HUES64 (cell line): ENCODE results near the gene IRF1.

Source experiments
- H3K27ac ChIP-seq: 2 replicates; pipeline ENCODE4 v1.7.0; 2013; ENCODE audit warnings: low read depth, low read length, inconsistent platforms
- H3K27me3 ChIP-seq: 2 replicates; pipeline ENCODE4 v1.6.1; 2013; ENCODE audit warnings: mild to moderate bottlenecking, low read length; ENCODE audit not compliant: insufficient read depth
- H3K36me3 ChIP-seq: 2 replicates; pipeline ENCODE4 v1.6.1; 2013; ENCODE audit warnings: mild to moderate bottlenecking, low read length; ENCODE audit not compliant: insufficient read depth
- H3K4me1 ChIP-seq: 2 replicates; pipeline ENCODE4 v1.6.1; 2013; ENCODE audit warnings: mild to moderate bottlenecking, low read length, moderate library complexity; ENCODE audit not compliant: insufficient read depth
- H3K4me3 ChIP-seq: 2 replicates; pipeline ENCODE4 v1.5.1; 2013; ENCODE audit warnings: mild to moderate bottlenecking, low read length, moderate library complexity
- H3K9ac ChIP-seq: 2 replicates; pipeline ENCODE4 v1.6.1; 2013; ENCODE audit warnings: mild to moderate bottlenecking, low read depth, low read length
- H3K9me3 ChIP-seq: 2 replicates; pipeline ENCODE4 v1.6.1; 2013; ENCODE audit warnings: low read depth, low read length; ENCODE audit not compliant: insufficient read depth
- WGBS: fragments of 150-250, 120-280 bp; methylation state at CpG from one replicate; pipeline ENCODE4 v1.1.7; 2013; ENCODE audit warnings: missing lambda C conversion rate; 5-methylcytosine and 5-hydroxymethylcytosine counted together

Gene IRF1

GRCh38 chr5:132471151-132471907, 19.2 kb downstream of the IRF1 start:
- no peak overlapping the region for H3K4me3 ChIP-seq
- H3K27me3 ChIP-seq: no peaks in the 10 kb centered on the region
- no peaks in the 10 kb centered on the region for H3K9me3 ChIP-seq
- H3K36me3 ChIP-seq: no peaks in the 10 kb centered on the region
- WGBS: 96% methylated on average over 2 of the region's 2 CpGs
- H3K27ac ChIP-seq: no peak overlapping the region
- H3K4me1 ChIP-seq: peaks cover 10% of the 10 kb centered on the region; the same call in 1 of the 2 replicates
- no peak overlapping the region for H3K9ac ChIP-seq

DNA sequence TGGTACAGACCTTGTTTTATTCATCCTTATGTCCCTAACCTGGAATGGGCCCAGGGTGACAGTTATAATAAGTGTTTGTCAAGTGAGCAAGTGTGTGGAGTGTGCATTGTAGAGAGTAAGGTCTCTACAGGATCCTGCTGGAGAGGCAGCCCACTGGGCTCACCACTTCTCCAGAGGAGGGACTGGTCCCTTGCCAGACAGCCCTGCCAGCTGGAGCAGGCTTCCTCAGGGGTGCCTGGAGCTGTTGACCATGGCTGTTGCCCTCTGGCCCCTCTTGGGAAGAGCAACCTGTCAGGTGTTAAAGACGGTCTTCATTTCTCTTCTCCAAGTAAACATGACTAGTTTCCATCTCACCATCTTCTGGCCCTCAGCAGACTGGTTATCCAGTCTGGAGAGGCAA, 20.0 kb downstream of the IRF1 start:
- WGBS: 88% methylated on average over 1 of the region's 1 CpG
- no peaks in the 10 kb centered on the region for H3K27me3 ChIP-seq
- no peak overlapping the region for H3K4me3 ChIP-seq
- no peaks in the 10 kb centered on the region for H3K36me3 ChIP-seq
- H3K9ac ChIP-seq: no peak overlapping the region
- peaks cover 10% of the 10 kb centered on the region; the same call in 1 of the 2 replicates for H3K4me1 ChIP-seq
- no peak overlapping the region for H3K27ac ChIP-seq
- H3K9me3 ChIP-seq: no peaks in the 10 kb centered on the region

DNA sequence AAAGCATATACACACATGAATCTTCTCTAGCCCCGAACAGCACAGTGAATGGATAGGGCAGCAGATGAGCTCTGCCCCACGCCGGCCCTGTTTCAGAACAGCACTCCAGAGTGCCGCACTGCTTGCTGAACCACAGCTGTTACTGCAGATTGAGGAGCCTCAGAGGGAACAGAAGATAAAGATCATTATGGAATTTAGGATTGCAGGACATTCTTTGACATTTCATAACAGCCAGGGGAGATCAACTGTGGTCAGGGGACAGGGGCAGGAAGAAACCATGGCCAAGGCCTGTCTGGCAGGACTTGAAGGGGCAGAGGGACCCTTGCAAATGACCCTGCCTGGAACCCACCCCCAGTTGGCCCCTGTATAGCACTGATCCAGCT, 20.6 kb downstream of the IRF1 start:
- no peak overlapping the region for H3K9ac ChIP-seq
- no peaks in the 10 kb centered on the region for H3K36me3 ChIP-seq
- H3K9me3 ChIP-seq: no peaks in the 10 kb centered on the region
- 82% methylated on average over 4 of the region's 4 CpGs for WGBS
- peaks cover 10% of the 10 kb centered on the region for H3K4me1 ChIP-seq
- H3K27me3 ChIP-seq: no peaks in the 10 kb centered on the region
- H3K27ac ChIP-seq: no peak overlapping the region
- H3K4me3 ChIP-seq: no peak overlapping the region

GRCh38 chr5:132469380-132470009, 21.1 kb downstream of the IRF1 start:
- H3K9ac ChIP-seq: no peak overlapping the region
- H3K4me3 ChIP-seq: no peak overlapping the region
- no peaks in the 10 kb centered on the region for H3K36me3 ChIP-seq
- WGBS: 92% methylated on average over 6 of the region's 6 CpGs
- peaks cover 10% of the 10 kb centered on the region for H3K4me1 ChIP-seq
- H3K27ac ChIP-seq: no peak overlapping the region
- no peaks in the 10 kb centered on the region for H3K27me3 ChIP-seq
- no peaks in the 10 kb centered on the region for H3K9me3 ChIP-seq

GRCh38 chr5:132468656-132469379, 21.8 kb downstream of the IRF1 start:
- 91% methylated on average over 2 of the region's 3 CpGs for WGBS

GRCh38 chr5:132467287-132467984, 23.1 kb downstream of the IRF1 start:
- no peak overlapping the region for H3K27ac ChIP-seq
- no peak overlapping the region for H3K4me3 ChIP-seq
- no peaks in the 10 kb centered on the region for H3K27me3 ChIP-seq
- 89% methylated on average over 4 of the region's 4 CpGs for WGBS
- no peaks in the 10 kb centered on the region for H3K36me3 ChIP-seq
- peaks cover 13% of the 10 kb centered on the region for H3K4me1 ChIP-seq
- no peak overlapping the region for H3K9ac ChIP-seq
- H3K9me3 ChIP-seq: no peaks in the 10 kb centered on the region

More at GRCh38 chr5:132468656-132469379, 21.8 kb downstream of the IRF1 start:
- H3K27ac ChIP-seq: no peak overlapping the region
- H3K27me3 ChIP-seq: no peaks in the 10 kb centered on the region
- no peaks in the 10 kb centered on the region for H3K9me3 ChIP-seq
- H3K4me3 ChIP-seq: no peak overlapping the region
- H3K36me3 ChIP-seq: no peaks in the 10 kb centered on the region
- H3K4me1 ChIP-seq: peaks cover 13% of the 10 kb centered on the region
- H3K9ac ChIP-seq: no peak overlapping the region

GRCh38 chr5:132466433-132467286, 23.9 kb downstream of the IRF1 start:
- WGBS: 83% methylated on average over 18 of the region's 18 CpGs

GRCh38 chr5:132465059-132465707, 25.4 kb downstream of the IRF1 start:
- Histone ChIP-seq H3K4me3 (no peak overlapping the region), H3K9me3 (no peaks in the 10 kb centered on the region), H3K4me1 (peaks cover 13% of the 10 kb centered on the region), H3K9ac (no peak overlapping the region), H3K27ac (no peak overlapping the region), H3K36me3 (no peaks in the 10 kb centered on the region), H3K27me3 (no peaks in the 10 kb centered on the region)
- WGBS: 82% methylated on average over 9 of the region's 10 CpGs

More at GRCh38 chr5:132466433-132467286, 23.9 kb downstream of the IRF1 start:
- Histone ChIP-seq H3K4me1 (peaks cover 13% of the 10 kb centered on the region), H3K27me3 (no peaks in the 10 kb centered on the region), H3K27ac (no peak overlapping the region), H3K9me3 (no peaks in the 10 kb centered on the region), H3K36me3 (no peaks in the 10 kb centered on the region), H3K9ac (no peak overlapping the region), H3K4me3 (no peak overlapping the region)

GRCh38 chr5:132464156-132464939, 26.2 kb downstream of the IRF1 start:
- no peaks in the 10 kb centered on the region for H3K36me3 ChIP-seq
- H3K9ac ChIP-seq: no peak overlapping the region
- H3K9me3 ChIP-seq: no peaks in the 10 kb centered on the region
- no peak overlapping the region for H3K27ac ChIP-seq
- WGBS: 49% methylated on average over 15 of the region's 15 CpGs
- H3K4me3 ChIP-seq: no peak overlapping the region
- H3K27me3 ChIP-seq: no peaks in the 10 kb centered on the region
- peaks cover 13% of the 10 kb centered on the region for H3K4me1 ChIP-seq
